ENCODE results near the gene NFIA.

NFIA gene

DNA sequence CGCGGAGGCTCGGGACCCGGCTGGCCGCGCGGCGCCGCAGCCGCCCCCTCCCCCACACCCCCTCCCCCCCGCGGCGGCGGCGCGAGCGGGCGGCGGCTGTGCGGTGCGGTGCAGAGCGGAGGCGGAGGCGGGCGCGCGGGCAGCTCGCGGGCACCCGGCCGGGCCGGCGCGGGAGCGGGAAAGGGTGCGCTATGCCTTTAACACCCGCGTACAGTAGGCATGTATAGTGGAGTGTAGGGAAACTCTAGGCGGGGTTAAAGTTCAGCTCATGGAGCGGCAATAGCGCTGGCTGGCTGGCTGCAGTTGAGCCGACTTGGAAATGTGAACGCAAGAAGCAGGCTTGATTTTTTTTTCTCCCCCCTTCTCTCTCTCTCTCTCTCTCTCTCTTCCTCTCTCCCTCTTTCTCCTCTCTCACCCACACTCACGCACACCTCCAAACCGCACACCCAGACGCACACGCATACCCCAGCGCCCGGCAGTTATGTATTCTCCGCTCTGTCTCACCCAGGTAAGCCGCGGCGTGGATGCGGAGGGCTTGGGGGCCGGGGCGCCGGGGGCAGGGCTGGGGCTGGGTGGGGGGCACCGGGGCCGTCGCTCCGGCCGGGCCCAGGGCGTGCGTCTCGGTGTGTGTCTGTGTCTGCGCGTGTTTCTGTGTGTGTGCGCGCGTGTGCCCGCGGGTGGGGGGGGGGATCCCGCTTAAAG, at the start of gene NFIA:
Gene NFIA (plus strand): TSS at position 251 of the 702 bp plus-strand sequence.
- DNase-seq (ENCODE audit: low read depth): no peak

DNA sequence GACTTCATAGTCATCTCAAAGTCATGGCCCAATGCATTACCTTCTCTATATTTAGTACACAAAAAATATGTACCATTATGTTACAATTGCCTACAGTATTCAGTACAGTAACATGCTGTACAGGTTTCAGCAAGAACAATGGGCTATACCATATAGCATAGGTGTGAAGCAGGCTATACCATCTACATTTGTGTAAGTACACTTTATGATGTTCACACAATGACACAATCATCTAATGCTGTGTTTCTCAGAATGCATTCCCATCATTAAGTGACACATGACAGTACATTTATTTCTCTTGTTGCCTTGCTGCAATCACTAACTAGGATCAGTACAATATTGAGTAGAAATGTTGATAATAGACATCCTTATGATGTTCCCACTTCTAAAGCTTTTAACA, 46.5 kb upstream of the NFIA start:
- DNase-seq (ENCODE audit: low read depth): no peak

DNA sequence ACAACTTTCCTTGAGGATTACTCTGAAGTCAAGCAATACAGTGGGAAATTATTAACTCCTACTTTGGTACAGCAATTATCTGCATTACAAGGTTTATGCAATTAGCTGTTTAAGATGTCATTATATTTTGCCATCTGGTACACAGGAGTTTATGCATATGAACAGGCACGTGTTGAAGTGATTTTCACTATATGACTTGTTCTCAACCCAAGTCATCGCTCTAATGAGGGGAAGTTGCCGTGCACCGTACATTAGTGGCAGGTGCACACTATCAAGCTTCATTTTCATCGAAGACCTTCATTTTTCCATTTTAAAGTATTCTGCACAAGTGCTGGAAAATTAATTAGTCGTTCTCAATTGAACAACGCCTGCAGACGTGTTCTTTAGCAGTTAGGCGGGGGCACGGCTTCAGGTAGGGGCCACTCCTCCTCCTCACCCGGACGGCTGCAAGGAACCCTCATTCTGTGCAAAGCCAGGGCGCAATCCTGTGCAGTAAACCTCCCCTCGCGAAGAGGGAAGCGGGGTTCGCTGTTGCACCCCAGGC, 39.8 kb upstream of the NFIA start:
- no peak for DNase-seq (ENCODE audit: low read depth)

DNA sequence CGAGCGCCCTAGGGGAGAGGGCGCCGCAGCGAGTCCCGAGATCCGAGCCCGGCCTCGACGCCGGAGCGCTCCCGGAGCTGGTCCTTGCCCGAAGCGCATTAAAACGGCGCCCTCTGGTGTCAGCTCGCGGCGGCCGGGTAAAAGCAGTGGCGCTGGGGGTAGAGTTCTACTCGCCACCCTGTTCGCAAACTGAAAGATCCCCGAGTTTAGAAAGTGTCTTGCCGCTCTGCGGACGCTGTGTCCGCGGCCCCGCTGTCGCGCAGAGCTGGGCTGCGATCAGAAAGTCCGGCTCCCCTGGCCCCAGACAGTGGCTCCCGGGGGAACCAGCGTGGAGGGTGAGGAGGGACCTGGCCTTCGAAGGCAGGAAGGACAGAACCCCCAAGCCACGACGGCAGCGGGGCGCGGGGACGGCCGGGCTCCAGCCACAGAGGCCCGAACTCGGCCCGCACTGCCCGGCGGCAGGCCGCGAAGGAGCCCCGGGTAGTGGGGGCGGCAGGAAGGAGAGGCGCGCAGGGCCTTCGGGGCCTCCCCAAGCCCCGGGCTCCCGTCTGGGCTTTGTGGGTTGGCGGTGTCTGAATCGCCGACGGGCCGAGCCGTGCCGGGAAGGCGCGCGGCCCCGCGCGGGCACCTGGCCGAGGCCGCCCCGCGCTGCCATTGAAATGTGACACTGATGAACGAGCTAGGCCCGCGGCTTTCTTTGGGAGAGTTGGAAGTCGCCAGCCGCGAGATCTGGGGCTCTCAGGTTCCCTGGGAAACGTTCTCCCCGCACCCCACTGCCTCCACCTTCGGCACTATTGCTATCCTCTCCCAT, 39.1 kb upstream of the NFIA start:
- DNase-seq (ENCODE audit: low read depth): peak; percentile 72

DNA sequence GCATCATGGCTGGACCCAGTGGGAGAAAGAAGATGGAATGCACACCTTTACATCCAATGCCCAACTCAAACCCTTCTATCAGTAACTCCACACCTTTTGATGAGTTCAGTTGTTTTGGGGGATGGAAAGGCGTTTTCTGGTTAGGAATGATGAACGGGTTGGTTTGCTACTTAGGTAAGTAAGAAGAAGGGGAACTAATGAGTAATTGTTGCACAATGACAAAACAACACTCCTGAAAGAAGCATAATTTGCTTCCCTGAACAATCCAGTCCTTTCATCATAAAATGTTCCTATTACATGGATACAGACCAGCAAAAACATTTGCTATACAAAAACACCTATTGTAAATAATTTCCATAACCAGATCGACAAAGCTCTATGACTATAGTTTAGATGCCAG, 35.9 kb upstream of the NFIA start:
- DNase-seq (ENCODE audit: low read depth): no peak

DNA sequence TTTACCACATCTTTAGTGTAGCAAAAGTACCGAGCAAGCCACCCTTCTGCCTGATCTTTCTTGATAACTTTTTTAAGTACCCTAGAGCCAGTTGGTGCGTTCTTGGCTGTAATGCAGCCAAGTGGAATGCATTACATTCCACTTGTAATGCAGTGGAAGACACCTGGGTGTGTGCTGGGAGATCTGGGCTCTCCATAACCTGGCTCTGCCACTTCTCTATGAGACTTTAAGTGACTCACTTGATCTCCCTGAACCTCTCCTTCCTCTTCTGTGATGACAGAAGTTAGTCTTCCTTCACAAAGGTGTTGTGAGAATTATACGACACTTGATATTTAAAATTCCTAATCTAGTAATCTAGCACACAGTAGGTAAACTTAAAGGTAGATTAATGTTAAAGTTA, 35.3 kb upstream of the NFIA start:
- no peak for DNase-seq (ENCODE audit: low read depth)

DNA sequence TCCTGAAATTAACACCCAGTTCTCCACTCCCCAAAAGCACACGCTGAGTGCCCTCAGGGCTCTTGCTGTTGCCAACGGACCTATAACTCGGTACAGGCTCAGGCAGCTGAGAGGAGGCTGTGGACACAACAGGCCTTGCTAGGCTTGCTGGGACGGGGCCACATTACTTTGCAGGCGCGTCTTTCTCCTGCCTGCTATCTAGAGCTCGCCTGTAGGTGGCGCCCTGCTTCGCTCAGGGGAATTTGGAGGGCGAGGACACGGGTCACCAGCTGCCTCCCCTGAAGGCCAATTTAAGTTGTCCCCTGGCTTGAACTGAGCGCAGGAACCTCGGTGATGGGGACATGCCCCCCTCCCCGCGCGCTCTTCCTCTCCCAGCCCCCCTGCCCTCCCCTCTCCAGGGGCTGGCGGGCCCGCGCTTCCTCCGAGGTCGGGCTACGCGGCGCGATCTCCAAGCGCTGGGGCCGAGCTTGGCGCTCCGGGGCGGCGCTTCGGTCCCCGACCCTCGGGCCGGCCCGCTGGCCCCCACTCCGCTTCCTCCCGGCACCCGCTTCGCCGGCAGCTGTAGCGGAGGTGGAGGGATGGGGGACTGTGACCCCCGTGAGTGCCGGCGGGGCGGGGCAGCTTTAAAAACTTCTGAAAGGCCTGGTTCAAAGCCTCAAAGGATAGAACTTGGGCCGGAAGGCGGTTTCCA, 32.4 kb upstream of the NFIA start:
- DNase-seq (ENCODE audit: low read depth): peak; percentile 84

DNA sequence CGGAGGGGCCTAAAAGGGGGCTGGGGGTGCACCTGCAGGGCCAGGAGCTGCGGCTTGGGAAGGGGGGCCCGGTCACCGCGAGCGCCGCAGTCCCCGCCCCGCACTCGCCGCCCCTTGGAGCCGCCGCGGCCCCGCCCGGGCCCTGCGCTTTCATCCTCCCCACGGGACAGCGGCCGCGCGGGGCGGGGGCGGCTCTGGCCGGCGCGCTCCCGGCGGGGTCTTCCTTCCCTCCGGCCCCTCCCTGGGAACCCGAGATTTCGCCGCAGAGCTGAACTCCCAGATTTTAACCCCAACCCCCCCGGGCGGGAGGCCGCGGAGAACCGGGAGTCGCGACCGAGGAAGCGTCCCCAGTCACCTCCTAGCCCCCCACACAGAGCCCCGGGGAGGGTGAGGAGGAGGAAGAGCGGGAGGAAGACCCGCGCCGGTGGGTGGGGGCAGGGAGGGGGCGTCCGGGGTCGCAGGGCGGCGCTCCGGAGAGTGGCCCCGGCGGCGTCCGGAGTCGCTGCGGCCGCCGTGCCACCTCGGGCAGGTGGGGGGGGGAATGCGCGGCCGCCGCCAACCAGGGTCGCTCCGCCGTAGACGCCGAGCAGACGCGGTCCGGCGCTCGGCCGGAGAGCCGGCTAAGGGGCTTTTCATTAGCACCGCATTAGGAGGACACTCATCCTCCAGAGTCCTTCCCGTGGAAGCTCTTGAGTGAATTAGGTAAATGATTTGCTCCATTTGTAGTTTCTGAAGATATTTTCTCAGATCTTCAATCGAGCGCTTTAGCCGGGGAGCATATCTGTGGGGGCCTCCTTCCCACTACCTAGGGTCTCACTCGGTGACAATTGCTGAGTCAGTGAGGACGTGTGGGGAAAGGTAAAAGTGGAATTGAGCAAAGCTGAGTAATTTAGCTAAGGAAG, 31.6 kb upstream of the NFIA start:
- no peak for DNase-seq (ENCODE audit: low read depth)

DNA sequence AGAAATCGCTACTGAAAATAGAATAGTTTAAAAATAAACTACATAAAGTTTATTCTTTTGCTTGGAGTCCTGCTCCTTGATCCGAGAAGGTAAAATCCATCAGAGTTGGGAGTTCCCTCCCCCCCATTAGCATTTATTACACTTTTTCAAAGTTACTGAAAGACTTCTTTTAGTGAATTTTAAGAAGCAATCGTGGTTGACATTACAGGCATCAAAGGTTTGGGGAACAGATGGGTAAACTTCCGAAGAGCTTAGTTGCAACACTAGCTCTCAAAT, 31.0 kb upstream of the NFIA start:
- no peak for DNase-seq (ENCODE audit: low read depth)

DNA sequence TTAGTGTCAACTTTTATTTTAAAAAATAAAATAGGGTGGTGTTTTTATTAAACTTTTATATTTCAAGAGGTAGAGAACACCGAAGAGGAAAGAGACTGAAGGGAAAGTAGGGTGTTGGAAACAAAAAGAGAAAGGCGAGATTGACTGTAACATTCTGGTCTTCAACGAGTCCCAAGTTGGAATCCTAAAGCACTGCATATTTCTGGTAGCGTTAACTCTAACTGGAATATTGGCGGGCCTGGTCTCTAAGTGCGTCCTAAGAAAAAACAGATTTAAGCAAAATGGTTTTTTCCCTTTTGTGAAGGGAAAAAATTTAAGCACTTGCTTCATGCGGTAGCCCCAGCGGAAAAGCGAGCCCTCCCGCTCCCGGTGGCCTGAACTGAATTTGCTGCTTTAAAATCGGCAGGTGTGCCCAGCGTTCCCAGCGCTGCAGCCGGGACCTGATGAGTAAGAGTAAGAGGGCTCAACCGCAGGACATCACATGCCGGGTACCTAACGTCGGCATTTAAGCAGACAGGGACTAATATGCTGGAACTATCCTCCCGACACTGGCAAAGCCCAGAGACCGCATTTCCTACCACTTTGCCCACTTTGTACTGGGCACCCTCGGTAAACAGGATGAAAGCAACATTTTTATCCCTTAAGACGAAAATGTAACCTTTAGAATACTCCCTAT, 30.5 kb upstream of the NFIA start:
- no peak for DNase-seq (ENCODE audit: low read depth)

DNA sequence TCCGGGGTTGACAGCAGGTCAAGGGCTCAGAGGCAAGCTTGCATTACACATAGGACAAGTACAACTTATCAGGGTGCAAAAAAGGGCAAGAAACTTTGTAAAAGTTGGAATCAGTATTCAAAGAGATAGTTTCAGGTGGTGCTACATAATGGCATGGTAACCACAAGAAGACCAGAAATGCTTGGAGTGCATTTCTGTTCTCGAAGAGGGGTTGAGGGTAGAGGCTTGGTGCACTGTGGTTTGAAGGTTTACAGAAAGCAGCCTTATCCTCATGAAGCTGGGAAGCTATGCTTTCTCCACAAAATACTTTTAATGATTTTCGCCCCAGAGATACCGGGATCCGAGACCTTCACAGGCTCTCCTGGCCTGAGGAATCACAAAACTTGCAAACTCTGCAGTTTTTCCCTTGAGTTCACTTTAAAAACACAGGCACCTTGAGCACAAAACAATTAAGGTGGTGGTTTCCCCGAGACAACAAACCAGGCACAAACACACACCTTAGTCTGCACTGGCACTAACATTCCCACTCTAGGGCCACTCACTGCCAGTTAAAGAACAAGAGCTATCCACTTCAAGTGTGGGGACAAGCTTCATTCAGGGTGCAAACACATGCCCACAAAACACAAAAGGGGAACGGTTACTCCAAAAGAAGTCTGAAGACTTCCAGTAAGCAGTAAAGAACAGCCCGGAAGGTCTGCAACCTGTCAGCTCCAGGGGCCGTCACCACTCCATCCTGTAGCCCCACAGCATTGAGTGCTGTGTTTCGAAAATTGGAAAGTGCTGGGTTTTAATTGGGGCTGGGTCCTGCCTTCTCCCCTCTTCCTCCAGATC, 29.8 kb upstream of the NFIA start:
- DNase-seq (ENCODE audit: low read depth): no peak

DNA sequence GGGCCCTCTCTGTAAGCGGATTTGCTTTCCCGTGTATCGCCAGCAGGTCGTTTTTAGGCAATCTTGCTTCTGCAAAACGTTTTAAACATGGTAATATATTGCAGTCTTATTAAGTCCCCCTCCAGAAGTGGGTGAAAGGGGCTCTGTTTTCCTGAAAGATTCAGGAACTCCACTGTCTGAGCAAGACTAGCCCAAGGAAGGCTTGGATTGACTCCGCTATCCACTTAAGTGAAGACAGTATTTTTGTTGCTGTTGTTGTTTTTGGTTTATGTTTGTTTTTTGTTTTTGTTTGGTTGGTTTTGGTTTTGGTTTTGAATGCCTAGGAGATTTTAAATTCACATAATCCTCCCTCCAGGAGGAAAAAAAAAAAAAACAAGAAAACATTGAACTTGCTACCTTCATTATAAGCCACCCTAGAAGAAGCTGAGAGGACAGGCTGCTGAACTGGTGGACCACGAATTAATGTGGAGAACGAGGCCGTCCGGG, 29.1 kb upstream of the NFIA start:
- no peak for DNase-seq (ENCODE audit: low read depth)

DNA sequence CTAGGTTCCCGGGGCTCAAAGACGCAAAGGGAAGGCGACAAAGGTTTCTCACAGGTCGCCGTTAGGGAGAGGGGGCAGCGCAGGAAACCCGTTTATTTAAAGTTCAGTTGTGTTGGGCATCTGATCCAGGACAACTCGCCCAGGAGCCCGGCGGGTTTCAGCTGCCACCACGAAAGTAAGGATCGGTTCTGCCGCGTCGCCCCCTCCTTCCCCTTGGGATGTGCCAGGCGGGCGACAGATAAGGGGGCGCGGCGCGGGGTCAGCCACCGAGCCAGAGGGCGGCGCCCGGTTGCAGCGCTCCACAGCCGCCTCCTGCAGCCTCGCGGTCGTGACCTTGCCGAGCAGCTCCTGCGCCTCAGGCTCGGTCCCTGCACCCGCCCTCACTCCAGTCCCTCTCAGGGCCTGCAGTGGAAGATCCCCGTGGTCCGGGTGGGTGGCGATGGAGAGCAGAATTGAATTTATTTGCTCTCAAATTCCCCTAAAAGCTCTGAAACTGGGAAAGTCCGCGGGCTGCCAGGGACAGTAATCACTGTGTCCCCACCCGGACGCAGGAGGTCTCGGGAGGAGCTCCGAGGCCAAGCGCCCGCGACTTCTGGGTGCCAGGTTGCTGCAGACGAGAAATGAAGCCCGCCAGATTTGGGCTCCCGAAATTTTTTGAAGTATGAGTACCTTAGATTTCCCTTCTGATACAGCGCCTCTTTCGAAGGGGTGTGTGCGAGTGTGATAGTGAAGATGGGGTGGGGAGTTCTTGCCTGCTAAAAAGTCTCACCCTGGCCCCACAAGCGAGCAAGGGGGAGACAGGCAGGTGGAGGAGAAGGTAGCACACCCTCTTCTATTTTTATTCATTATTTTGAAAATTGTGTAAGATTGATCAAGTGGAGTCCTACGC, 28.4 kb upstream of the NFIA start:
- no peak for DNase-seq (ENCODE audit: low read depth)

DNA sequence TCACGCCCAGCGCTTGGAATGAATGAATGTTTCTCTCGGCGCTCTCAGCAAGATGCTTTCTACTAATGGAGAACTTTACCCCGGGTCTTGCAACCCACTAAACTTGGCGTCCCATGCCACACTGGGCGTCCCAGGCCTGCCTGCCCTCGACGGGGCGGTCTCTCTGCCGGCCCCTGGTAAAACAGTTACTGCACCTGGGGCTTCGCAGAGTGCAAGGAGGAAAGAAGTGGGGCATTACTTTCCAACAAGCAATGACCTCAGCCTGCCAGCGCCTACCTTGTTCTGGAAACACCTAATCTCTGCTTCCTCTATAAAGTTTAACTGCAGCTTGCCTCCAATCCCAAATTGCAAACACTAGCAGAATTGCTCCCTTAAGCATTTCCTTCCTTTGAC, 27.8 kb upstream of the NFIA start:
- no peak for DNase-seq (ENCODE audit: low read depth)

DNA sequence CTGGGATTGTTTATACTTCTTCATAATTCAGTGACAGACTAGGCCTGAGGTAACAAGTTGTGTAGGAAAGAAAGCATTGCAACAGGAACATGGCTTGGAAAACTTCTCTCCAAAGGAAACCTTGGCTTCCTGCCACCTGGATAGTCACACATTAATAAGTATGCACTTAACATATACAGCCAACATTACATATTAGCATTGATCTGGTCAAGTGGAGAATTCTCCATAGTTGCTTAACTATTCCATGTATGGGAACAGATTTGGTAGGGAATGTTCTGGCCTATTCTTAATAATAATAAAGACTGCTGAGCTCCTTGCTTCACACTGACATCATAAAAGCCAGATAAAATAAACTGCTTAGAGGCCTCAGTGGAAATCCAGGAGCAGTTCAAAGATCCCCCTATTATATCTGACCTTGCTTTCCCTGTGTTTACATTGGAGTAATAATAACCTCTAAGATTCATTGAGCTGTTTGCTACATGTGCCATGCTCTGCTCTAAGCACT, 27.2 kb upstream of the NFIA start:
- DNase-seq (ENCODE audit: low read depth): no peak

DNA sequence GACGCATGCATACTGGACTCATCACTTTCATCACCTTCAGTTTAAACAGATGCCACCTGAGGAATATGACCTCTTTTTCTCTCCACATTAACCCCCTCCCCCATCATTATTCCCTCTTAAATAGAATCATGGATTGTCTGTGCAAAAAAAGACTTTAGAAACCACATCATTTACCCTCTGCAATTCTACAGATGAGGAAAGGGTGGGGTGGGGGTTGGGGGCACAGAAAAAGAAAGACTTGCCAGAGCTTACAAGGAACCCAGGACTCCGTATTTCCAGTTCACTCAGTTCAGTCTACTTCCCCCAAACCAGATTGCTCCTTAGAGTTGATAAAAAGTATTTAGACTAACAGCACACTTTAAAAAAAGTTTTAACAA, 26.2 kb upstream of the NFIA start:
- DNase-seq (ENCODE audit: low read depth): no peak

DNA sequence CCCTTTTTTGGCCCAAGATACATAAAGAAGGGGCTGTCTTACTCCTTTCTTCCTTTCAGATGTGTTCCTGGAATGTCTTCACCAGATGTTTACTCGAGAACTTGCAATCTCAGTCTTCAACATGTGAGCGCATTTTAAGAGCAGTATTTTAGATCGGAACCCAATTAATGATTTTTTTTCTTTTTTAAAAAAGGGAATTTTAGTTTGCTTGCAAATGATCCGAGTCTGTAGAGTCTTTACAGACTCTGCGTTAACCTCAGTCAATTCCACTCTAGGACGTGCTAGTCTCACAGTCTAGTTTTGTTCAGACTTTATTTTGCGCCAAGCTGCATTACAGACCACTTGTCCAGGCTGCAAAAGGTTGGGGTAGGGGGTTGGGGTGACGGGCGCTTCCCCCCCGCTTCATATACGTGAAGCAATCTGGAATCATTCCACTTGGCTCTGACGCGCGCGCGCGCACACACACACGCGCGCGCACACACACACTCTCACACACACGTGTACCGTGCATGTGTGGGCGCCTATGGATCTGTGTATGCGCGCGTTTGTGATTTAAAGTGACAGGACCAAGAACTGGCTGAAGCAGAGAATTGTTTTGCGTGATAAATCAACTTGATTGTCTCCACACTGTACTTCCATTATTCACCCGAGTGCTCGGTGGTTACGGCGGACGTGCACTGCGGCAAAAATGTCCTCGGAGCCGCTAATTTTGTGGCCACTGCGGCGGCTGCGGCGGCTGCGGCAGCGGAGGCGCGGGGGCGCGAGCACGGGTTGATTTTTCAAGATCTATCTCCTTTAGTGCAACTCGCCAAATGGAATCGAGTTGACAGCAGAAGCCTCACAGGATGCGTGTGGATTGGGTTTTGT, 25.6 kb upstream of the NFIA start:
- no peak for DNase-seq (ENCODE audit: low read depth)
